ENCODE results near the gene ZNF417.

GRCh38 chr19:57961785-57962184, 45.4 kb upstream of the ZNF417 start:
- TF ChIP-seq POLR2A (IDR thresholded peaks at IDR 0.05) (no peak), CTCF (IDR thresholded peaks at IDR 0.05) (no peak)

All from uterus (tissue), 2 donors.